Muscle layer of colon (tissue), 2 donors: ENCODE data around the gene DCDC2.
"Not testable (repeated sequence)": the region's sequence is repeated elsewhere in the genome, so short reads cannot be mapped to it uniquely, and the experiment has no call there.

Experiments used
- H3K27ac ChIP-seq: one replicate; pipeline ENCODE4 v1.7.0; 2013; ENCODE audit warnings: low read depth, mild to moderate bottlenecking, low read length, moderate library complexity
- H3K27me3 ChIP-seq, 2 donors: one replicate each; pipeline ENCODE4 v1.7.0; 2013; ENCODE audit warnings: low read length in 2 of 2, mild to moderate bottlenecking in 2 of 2; ENCODE audit not compliant: insufficient read depth in 2 of 2, control insufficient read depth in 1 of 2
- H3K36me3 ChIP-seq: one replicate; pipeline ENCODE4 v1.7.0; 2013; ENCODE audit warnings: mild to moderate bottlenecking, low read length; ENCODE audit not compliant: insufficient read depth
- H3K4me1 ChIP-seq: one replicate; pipeline ENCODE4 v1.7.0; 2013; ENCODE audit warnings: mild to moderate bottlenecking, low read length; ENCODE audit not compliant: insufficient read depth
- H3K4me3 ChIP-seq, 2 donors: one replicate each; pipeline ENCODE4 v1.7.0; 2013; ENCODE audit warnings: low read length in 2 of 2, low read depth in 1 of 2, mild to moderate bottlenecking in 1 of 2, moderate library complexity in 1 of 2
- H3K9ac ChIP-seq: one replicate; pipeline ENCODE4 v1.7.0; 2013; ENCODE audit warnings: low read length
- H3K9me3 ChIP-seq: one replicate; pipeline ENCODE4 v1.7.0; 2013; ENCODE audit warnings: mild to moderate bottlenecking, low read length
- donor health status: abdominal sarcoma.
- donor health status: Adenocarcinoma of cecum.

DCDC2 gene

DNA sequence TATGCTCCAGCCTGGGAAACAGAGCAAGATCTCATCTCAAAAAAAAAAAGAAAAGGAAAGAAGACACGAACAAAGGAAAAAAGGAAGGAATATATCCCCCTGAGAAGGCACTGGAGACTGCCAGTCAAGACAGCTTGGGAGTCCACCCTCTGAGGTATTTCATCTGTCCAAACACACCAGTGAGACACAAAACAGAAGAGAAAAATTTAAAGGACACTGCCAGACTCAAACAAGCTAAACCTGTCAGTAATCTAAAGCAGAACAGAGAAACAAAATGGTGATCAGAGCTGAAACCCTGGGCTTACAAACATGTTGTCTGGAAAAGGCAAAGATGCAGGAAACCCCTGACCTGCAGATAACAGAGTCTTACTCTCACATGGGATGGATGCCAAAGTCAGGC is 114.9 kb downstream of the DCDC2 start:
- H3K9ac ChIP-seq, result no peak overlapping the region
- no peaks in the 10 kb centered on the region for H3K9me3 ChIP-seq
- H3K27ac ChIP-seq, result no peak overlapping the region
- peak overlapping the region in 1 of 2 donors; percentile 8 for H3K4me3 ChIP-seq
- no peaks in the 10 kb centered on the region for H3K27me3 ChIP-seq
- H3K36me3 ChIP-seq, result no peaks in the 10 kb centered on the region
- peaks cover 25% of the 10 kb centered on the region for H3K4me1 ChIP-seq

DNA sequence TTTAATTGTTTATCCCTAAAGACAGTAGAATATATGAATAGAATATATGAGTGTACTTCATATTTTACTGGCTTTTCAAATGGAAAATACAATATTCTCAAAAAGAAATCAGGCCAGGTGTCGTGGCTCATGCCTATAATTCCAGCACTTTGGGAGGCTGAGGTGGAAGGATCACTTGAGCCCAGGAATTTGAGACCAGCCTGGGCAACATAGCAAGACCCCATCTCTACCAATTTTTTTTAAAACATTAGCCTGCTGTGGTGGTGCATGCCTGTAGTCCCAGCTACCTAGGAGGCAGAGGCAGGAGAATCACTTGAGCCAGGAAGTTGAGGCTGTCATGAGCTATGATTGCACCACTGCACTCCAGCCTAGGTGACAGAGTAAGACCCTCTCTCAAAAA is 116.1 kb downstream of the DCDC2 start:
- H3K27ac ChIP-seq, H3K4me3 ChIP-seq, H3K9me3 ChIP-seq, H3K9ac ChIP-seq, H3K27me3 ChIP-seq, H3K36me3 ChIP-seq: not testable (repeated sequence)
- H3K4me1 ChIP-seq, result peaks cover 25% of the 10 kb centered on the region

DNA sequence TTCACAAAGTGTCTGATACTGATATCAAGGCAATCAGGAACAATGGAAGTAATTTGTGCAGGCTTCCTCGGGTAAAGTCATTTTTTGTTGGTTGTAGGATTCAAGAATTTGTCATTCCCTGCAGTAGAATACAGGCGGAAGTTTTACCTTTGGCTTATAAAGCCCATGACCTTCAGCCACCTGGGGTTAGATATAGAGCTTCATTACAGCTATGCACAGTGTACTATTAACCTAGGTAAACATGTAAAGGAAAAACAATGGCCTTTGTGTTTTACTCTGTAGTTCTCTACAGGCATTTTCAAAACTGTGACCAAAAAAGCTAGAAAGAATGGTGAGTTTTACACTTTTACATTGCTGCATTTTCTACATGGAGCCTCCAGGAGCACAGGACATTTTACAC is 116.9 kb downstream of the DCDC2 start:
- H3K9ac ChIP-seq, result no peak overlapping the region
- H3K27me3 ChIP-seq, result no peaks in the 10 kb centered on the region
- no peaks in the 10 kb centered on the region for H3K36me3 ChIP-seq
- peaks cover 25% of the 10 kb centered on the region for H3K4me1 ChIP-seq
- no peaks in the 10 kb centered on the region for H3K9me3 ChIP-seq
- no peak overlapping the region for H3K27ac ChIP-seq
- no peak overlapping the region for H3K4me3 ChIP-seq

DNA sequence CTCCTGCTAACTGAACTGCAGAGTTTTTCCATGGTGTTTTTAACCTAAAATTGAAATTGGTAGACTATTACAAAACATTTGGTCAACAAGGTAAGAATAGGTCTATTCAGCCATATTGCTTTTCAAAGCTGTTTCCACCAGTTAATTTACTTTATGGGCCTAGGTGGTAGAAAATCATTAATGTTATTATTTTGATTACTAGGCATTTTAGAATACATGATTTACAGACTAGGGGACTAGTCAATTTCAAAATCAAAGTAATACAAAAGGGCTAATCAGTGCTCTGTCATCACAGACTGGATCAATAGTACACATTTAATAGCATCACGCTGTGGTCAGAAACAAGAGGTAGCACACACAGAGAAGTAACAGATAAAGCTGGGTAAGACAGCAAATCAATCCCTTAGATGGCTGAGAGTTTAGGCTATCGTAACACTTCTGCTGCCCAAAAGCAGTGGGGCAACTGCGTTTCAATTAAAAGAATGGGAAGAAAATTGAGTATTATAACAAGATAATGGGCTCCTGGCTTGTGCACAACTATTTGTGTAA is 117.4 kb downstream of the DCDC2 start:
- no peak overlapping the region for H3K27ac ChIP-seq
- no peak overlapping the region for H3K4me3 ChIP-seq
- no peak overlapping the region for H3K9ac ChIP-seq
- no peaks in the 10 kb centered on the region for H3K9me3 ChIP-seq
- peaks cover 24% of the 10 kb centered on the region for H3K4me1 ChIP-seq
- no peaks in the 10 kb centered on the region for H3K27me3 ChIP-seq
- no peaks in the 10 kb centered on the region for H3K36me3 ChIP-seq

DNA sequence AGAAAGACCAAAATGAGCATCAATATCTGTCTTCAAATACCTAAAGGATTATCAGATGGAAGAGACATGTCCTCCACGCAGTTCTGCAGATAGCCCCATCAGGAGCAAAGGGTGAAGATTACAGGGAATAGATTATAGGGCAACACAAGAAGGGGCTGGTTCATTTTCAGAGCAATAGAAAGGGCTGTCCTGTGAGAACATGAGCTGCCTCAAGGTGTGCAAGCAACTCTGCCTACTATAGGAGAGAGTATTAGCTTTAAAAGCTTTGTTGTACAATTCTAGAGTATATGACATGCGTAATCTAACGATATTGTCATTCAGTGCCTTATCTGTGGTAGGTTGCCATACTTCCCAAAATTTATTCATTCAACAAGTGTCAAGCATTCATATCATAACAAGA is 119.2 kb downstream of the DCDC2 start:
- H3K4me1 ChIP-seq, result peaks cover 7% of the 10 kb centered on the region
- H3K4me3 ChIP-seq, result no peak overlapping the region
- no peaks in the 10 kb centered on the region for H3K36me3 ChIP-seq
- no peaks in the 10 kb centered on the region for H3K9me3 ChIP-seq
- H3K27me3 ChIP-seq, result no peaks in the 10 kb centered on the region
- no peak overlapping the region for H3K27ac ChIP-seq
- H3K9ac ChIP-seq, result no peak overlapping the region

DNA sequence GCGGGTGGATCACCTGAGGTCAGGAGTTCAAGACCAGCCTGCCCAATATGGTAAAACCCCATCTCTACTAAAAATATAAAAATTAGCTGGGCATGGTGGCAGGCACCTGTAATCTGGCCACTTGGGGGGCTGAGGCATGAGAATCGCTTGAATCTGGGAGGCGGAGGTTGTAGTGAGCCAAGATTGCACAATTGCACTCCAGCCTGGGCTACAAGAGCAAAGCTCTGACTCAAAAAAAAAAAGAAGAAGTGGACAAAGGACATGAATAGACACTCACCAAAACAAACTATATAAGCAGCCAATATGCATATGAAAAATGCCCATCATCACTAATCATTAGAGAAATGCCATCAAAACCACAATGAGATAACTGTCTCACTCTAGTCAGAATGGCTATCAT is 121.1 kb downstream of the DCDC2 start:
- H3K4me3 ChIP-seq, H3K9ac ChIP-seq, H3K36me3 ChIP-seq, H3K27me3 ChIP-seq, H3K4me1 ChIP-seq, H3K9me3 ChIP-seq, H3K27ac ChIP-seq: not testable (repeated sequence)

DNA sequence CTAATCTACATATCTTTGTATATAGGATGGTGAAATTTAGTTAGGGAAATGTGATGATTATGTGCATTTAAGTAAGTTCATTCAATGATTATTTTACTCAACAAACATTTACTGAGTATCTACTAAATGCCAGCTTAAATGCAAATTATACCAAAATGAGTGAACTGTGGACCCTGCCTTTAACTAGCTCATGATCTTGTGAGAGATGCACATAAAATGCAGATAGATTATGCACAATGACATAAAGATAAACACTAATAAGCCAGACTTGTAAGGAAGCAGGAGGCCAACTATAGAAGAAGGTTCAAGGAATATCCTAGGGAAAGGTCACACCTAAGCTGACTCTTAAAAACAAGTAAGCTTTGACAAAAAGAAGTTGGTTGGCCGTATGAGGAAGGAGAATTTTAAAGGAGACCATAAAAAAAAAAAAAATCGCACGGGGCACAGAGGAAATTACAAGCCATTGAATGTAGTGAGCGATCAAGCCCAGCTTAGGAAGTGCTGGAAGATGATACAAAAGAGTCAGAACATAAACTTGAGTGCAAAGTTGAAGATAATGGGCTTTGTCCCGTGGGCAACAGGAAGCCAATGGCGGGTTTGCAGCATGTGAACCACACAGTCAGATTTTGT is 123.9 kb downstream of the DCDC2 start:
- no peak overlapping the region for H3K4me3 ChIP-seq
- no peaks in the 10 kb centered on the region for H3K9me3 ChIP-seq
- H3K27me3 ChIP-seq, result no peaks in the 10 kb centered on the region
- no peaks in the 10 kb centered on the region for H3K36me3 ChIP-seq
- no peaks in the 10 kb centered on the region for H3K4me1 ChIP-seq
- H3K9ac ChIP-seq, result no peak overlapping the region
- H3K27ac ChIP-seq, result no peak overlapping the region

DNA sequence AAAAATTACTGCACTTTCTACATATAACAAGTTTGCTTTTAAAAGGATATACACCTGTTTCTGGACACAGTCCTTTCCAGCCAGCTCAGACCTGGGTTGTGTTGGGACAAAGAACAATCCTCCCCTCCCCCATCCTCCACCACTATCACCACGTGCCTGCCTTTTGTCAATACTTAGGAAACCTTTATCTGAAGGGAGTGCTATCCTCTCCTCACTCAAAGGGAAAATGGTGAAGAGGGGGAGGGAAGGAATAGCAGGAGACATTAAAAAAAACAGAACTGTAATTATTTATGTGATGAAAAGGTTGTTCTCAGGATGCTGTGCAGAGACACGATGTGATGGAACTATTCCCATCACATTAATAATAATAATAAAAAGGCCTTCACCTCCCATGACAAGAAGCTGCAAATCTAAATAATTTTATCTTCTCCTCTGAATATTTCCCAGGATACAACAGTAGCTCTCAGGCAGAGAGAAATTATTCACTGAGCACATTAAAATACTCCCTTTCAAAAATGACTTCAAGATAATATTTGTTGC is 126.4 kb downstream of the DCDC2 start:
- Histone ChIP-seq H3K4me3 (no peak overlapping the region), H3K36me3 (no peaks in the 10 kb centered on the region), H3K27ac (no peak overlapping the region), H3K27me3 (no peaks in the 10 kb centered on the region), H3K9me3 (no peaks in the 10 kb centered on the region), H3K4me1 (no peaks in the 10 kb centered on the region), H3K9ac (no peak overlapping the region)

DNA sequence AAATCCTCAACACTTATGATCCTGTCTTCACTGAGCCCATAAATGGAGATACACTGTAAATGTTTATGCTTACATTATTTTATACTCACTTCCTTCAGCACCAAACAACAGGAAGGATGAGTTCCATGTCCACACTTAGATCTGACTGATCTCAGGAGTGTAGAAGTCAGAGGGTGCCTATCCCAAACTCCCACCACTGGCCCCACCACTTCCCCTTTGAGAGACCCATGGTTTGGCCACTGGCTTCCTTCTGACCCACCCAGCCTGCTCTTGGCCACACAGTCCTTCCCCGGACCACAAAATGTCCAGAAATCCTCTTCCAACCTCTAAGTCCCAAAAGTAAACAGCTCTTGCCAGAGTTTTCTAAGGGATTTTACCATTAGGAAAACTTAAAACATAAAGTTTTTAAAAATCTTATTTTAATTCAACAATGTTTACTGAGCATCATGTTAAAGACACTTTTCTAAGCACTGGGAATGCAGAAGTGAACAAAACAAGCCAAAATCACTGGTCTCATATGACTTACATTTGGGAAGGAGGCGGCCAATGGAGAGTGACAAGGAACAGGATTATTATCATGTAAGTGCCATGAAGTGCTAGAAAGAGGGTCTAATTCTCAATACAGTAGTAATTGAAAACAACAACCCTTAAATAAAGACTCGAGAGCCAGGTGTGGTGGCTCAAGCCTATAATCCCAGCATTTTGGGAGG is 128.0 kb downstream of the DCDC2 start:
- Histone ChIP-seq H3K9me3 (no peaks in the 10 kb centered on the region), H3K4me1 (no peaks in the 10 kb centered on the region), H3K9ac (no peak overlapping the region), H3K36me3 (no peaks in the 10 kb centered on the region), H3K27ac (no peak overlapping the region), H3K4me3 (no peak overlapping the region), H3K27me3 (no peaks in the 10 kb centered on the region)

DNA sequence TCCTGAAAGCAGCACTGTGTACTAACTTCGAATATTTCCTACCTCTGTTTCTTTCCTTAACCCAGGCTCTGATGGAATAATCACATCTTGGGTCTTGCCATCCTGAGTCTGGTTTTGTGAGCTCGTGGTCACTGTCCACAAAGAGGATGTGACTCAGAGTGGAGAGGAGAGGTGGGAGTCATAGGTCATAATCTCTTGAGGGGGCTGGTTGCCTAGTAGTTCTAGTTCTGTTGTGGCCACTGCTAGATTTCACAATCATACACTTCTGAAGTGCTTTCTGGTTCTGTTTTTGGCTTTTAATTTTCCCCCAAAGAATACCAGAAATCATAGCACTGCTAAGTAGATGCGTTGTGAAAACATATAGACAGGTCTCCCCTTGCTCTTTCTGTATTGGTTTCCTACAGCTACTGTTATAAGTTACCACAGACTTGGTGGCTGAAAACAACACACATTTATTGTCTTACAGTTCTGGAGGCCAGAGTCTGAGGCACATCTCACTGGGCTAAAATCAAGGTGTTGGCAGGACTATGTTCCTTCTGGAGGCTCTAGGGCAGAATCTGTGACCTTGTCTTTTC is 129.1 kb downstream of the DCDC2 start:
- Histone ChIP-seq H3K4me3 (no peak overlapping the region), H3K27ac (no peak overlapping the region), H3K36me3 (no peaks in the 10 kb centered on the region), H3K4me1 (no peaks in the 10 kb centered on the region), H3K9me3 (no peaks in the 10 kb centered on the region), H3K9ac (no peak overlapping the region), H3K27me3 (no peaks in the 10 kb centered on the region)

DNA sequence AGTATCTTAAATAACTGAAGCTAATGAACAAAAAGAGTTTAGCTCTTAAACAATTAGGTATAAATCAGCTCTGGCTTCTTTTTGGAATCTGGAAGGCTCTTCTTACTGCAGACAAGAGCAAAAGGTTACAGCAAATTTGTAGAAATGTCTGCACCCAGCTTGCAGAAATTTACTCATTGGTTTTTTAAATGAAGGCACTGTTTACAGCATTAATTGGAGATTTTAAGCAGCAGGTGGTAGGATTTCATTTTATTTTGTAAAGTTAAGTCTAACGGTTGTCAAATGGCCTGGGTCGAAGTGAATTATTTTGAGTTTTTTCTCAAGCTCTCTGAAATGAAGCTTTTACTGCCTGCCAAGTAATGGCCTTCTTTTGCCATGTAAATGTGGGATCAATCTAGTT is 129.7 kb downstream of the DCDC2 start:
- no peaks in the 10 kb centered on the region for H3K4me1 ChIP-seq
- H3K27ac ChIP-seq, result no peak overlapping the region
- H3K36me3 ChIP-seq, result no peaks in the 10 kb centered on the region
- H3K27me3 ChIP-seq, result no peaks in the 10 kb centered on the region
- H3K9me3 ChIP-seq, result no peaks in the 10 kb centered on the region
- H3K9ac ChIP-seq, result no peak overlapping the region
- H3K4me3 ChIP-seq, result no peak overlapping the region
